ENCODE results near the gene SPAG5.

The SPAG5 gene

GRCh38 chr17:28548417-28549130 is 50.3 kb downstream of the SPAG5 start:
- 81% methylated on average over 6 of the region's 6 CpGs for WGBS
- Histone ChIP-seq H3K18ac (ENCODE audit: low read depth in 1 of 2, low read length in 2 of 2) (no peak overlapping the region), H3K23ac (ENCODE audit: low read length in 2 of 2) (no peak overlapping the region)

GRCh38 chr17:28547623-28548416 is 51.0 kb downstream of the SPAG5 start:
- Histone ChIP-seq H2BK15ac (ENCODE audit: low read depth, poor library complexity, severe bottlenecking) (no peak overlapping the region), H4K8ac (ENCODE audit: low read length) (no peak overlapping the region), H3K27ac (ENCODE audit: low read length, poor library complexity, severe bottlenecking) (no peak overlapping the region), H2BK120ac (ENCODE audit: low read depth, low read length) (no peak overlapping the region), H3K14ac (ENCODE audit: low read length in 2 of 2) (no peak overlapping the region), H2BK12ac (ENCODE audit: low read length in 2 of 2) (no peak overlapping the region), H3K79me1 (replicated peaks; ENCODE audit: low read length, poor library complexity, severe bottlenecking) (peaks cover 31% of the 10 kb centered on the region), H3K4me2 (ENCODE audit: low read length, poor library complexity, severe bottlenecking) (no peak overlapping the region), H2AK5ac (ENCODE audit: low read length, severe bottlenecking) (no peak overlapping the region), H3K27me3 (ENCODE audit: control insufficient read depth in 1 of 2, insufficient read depth in 1 of 2, low read length in 2 of 2) (no peaks in the 10 kb centered on the region), H3K9me3 (ENCODE audit: control insufficient read depth, low read length) (no peaks in the 10 kb centered on the region), H3K23ac (ENCODE audit: low read length in 2 of 2) (no peak overlapping the region), H2BK5ac (ENCODE audit: low read depth, low read length, poor library complexity, severe bottlenecking) (no peak overlapping the region), H3K4me3 (ENCODE audit: insufficient read depth in 1 of 2, low read depth in 1 of 2, low read length in 2 of 2) (no peak overlapping the region), H3K36me3 (ENCODE audit: control insufficient read depth in 1 of 2, insufficient read depth in 2 of 2, low read depth in 1 of 2, low read length in 2 of 2) (peaks cover 15 to 21% of the 10 kb centered on the region in 2 experiments), H3K4ac (ENCODE audit: low read depth in 1 of 2, low read length in 2 of 2) (no peak overlapping the region), H4K91ac (ENCODE audit: low read length) (no peak overlapping the region), H2AFZ (ENCODE audit: low read depth, low read length) (no peak overlapping the region), H3K4me1 (ENCODE audit: control insufficient read depth, insufficient read depth, low read depth, low read length) (peaks cover 12% of the 10 kb centered on the region), H3K9ac (ENCODE audit: low read length) (no peak overlapping the region), H3K18ac (ENCODE audit: low read depth in 1 of 2, low read length in 2 of 2) (no peak overlapping the region)
- peak; percentile 62 for DNase-seq
- WGBS = 84% methylated on average over 25 of the region's 26 CpGs

More at GRCh38 chr17:28548417-28549130, 50.3 kb downstream of the SPAG5 start:
- Histone ChIP-seq H2BK120ac (ENCODE audit: low read depth, low read length) (no peak overlapping the region), H3K4me2 (ENCODE audit: low read length, poor library complexity, severe bottlenecking) (no peak overlapping the region), H3K4me3 (ENCODE audit: insufficient read depth in 1 of 2, low read depth in 1 of 2, low read length in 2 of 2) (no peak overlapping the region), H3K79me1 (replicated peaks; ENCODE audit: low read length, poor library complexity, severe bottlenecking) (peaks cover 31% of the 10 kb centered on the region), H3K14ac (ENCODE audit: low read length in 2 of 2) (no peak overlapping the region), H2BK12ac (ENCODE audit: low read length in 2 of 2) (no peak overlapping the region), H2BK5ac (ENCODE audit: low read depth, low read length, poor library complexity, severe bottlenecking) (no peak overlapping the region), H3K27me3 (ENCODE audit: control insufficient read depth in 1 of 2, insufficient read depth in 1 of 2, low read length in 2 of 2) (no peaks in the 10 kb centered on the region), H2AK5ac (ENCODE audit: low read length, severe bottlenecking) (no peak overlapping the region), H4K91ac (ENCODE audit: low read length) (no peak overlapping the region), H3K9ac (ENCODE audit: low read length) (no peak overlapping the region), H2AFZ (ENCODE audit: low read depth, low read length) (no peak overlapping the region), H3K27ac (ENCODE audit: low read length, poor library complexity, severe bottlenecking) (no peak overlapping the region), H3K4me1 (ENCODE audit: control insufficient read depth, insufficient read depth, low read depth, low read length) (peaks cover 12% of the 10 kb centered on the region), H3K36me3 (ENCODE audit: control insufficient read depth in 1 of 2, insufficient read depth in 2 of 2, low read depth in 1 of 2, low read length in 2 of 2) (peaks cover 21 to 23% of the 10 kb centered on the region in 2 experiments), H3K4ac (ENCODE audit: low read depth in 1 of 2, low read length in 2 of 2) (no peak overlapping the region), H3K9me3 (ENCODE audit: control insufficient read depth, low read length) (no peaks in the 10 kb centered on the region), H4K8ac (ENCODE audit: low read length) (no peak overlapping the region), H2BK15ac (ENCODE audit: low read depth, poor library complexity, severe bottlenecking) (no peak overlapping the region)
- DNase-seq = no peak

- Histone ChIP-seq H2AK5ac (ENCODE audit: low read length, severe bottlenecking) (no peak overlapping the region), H4K91ac (ENCODE audit: low read length) (no peak overlapping the region), H3K9ac (ENCODE audit: low read length) (no peak overlapping the region), H3K36me3 (ENCODE audit: control insufficient read depth in 1 of 2, insufficient read depth in 2 of 2, low read depth in 1 of 2, low read length in 2 of 2) (peaks cover 15 to 21% of the 10 kb centered on the region in 2 experiments), H3K79me1 (replicated peaks; ENCODE audit: low read length, poor library complexity, severe bottlenecking) (peaks cover 31% of the 10 kb centered on the region), H4K8ac (ENCODE audit: low read length) (no peak overlapping the region), H2BK120ac (ENCODE audit: low read depth, low read length) (no peak overlapping the region), H3K4me1 (ENCODE audit: control insufficient read depth, insufficient read depth, low read depth, low read length) (peaks cover 9% of the 10 kb centered on the region), H2BK15ac (ENCODE audit: low read depth, poor library complexity, severe bottlenecking) (no peak overlapping the region), H2BK5ac (ENCODE audit: low read depth, low read length, poor library complexity, severe bottlenecking) (no peak overlapping the region), H3K4ac (ENCODE audit: low read depth in 1 of 2, low read length in 2 of 2) (no peak overlapping the region), H3K18ac (ENCODE audit: low read depth in 1 of 2, low read length in 2 of 2) (no peak overlapping the region), H3K9me3 (ENCODE audit: control insufficient read depth, low read length) (no peaks in the 10 kb centered on the region), H3K4me3 (ENCODE audit: insufficient read depth in 1 of 2, low read depth in 1 of 2, low read length in 2 of 2) (no peak overlapping the region), H3K23ac (ENCODE audit: low read length in 2 of 2) (no peak overlapping the region), H2AFZ (ENCODE audit: low read depth, low read length) (no peak overlapping the region), H3K14ac (ENCODE audit: low read length in 2 of 2) (no peak overlapping the region), H2BK12ac (ENCODE audit: low read length in 2 of 2) (no peak overlapping the region), H3K4me2 (ENCODE audit: low read length, poor library complexity, severe bottlenecking) (no peak overlapping the region), H3K27me3 (ENCODE audit: control insufficient read depth in 1 of 2, insufficient read depth in 1 of 2, low read length in 2 of 2) (no peaks in the 10 kb centered on the region), H3K27ac (ENCODE audit: low read length, poor library complexity, severe bottlenecking) (no peak overlapping the region)
- WGBS = 96% methylated on average over 11 of the region's 14 CpGs
- DNase-seq = no peak
Observed at GRCh38 chr17:28547096-28547622, 51.7 kb downstream of the SPAG5 start.

GRCh38 chr17:28545787-28546415 is 52.9 kb downstream of the SPAG5 start:
- Histone ChIP-seq H2BK12ac (ENCODE audit: low read length in 2 of 2) (no peak overlapping the region), H3K9me3 (ENCODE audit: control insufficient read depth, low read length) (no peaks in the 10 kb centered on the region), H3K4me3 (ENCODE audit: insufficient read depth in 1 of 2, low read depth in 1 of 2, low read length in 2 of 2) (no peak overlapping the region), H3K4me1 (ENCODE audit: control insufficient read depth, insufficient read depth, low read depth, low read length) (peaks cover 5% of the 10 kb centered on the region), H2AK5ac (ENCODE audit: low read length, severe bottlenecking) (no peak overlapping the region), H2BK15ac (ENCODE audit: low read depth, poor library complexity, severe bottlenecking) (no peak overlapping the region), H2BK120ac (ENCODE audit: low read depth, low read length) (no peak overlapping the region), H4K8ac (ENCODE audit: low read length) (no peak overlapping the region), H3K27me3 (ENCODE audit: control insufficient read depth in 1 of 2, insufficient read depth in 1 of 2, low read length in 2 of 2) (no peaks in the 10 kb centered on the region), H3K4me2 (ENCODE audit: low read length, poor library complexity, severe bottlenecking) (no peak overlapping the region), H3K18ac (ENCODE audit: low read depth in 1 of 2, low read length in 2 of 2) (no peak overlapping the region), H3K36me3 (ENCODE audit: control insufficient read depth in 1 of 2, insufficient read depth in 2 of 2, low read depth in 1 of 2, low read length in 2 of 2) (peaks cover 15 to 21% of the 10 kb centered on the region in 2 experiments), H3K79me1 (replicated peaks; ENCODE audit: low read length, poor library complexity, severe bottlenecking) (peaks cover 24% of the 10 kb centered on the region), H3K14ac (ENCODE audit: low read length in 2 of 2) (no peak overlapping the region), H4K91ac (ENCODE audit: low read length) (no peak overlapping the region), H2BK5ac (ENCODE audit: low read depth, low read length, poor library complexity, severe bottlenecking) (no peak overlapping the region), H3K23ac (ENCODE audit: low read length in 2 of 2) (no peak overlapping the region), H3K27ac (ENCODE audit: low read length, poor library complexity, severe bottlenecking) (no peak overlapping the region), H3K9ac (ENCODE audit: low read length) (no peak overlapping the region), H2AFZ (ENCODE audit: low read depth, low read length) (no peak overlapping the region), H3K4ac (ENCODE audit: low read depth in 1 of 2, low read length in 2 of 2) (no peak overlapping the region)
- WGBS = 81% methylated on average over 5 of the region's 6 CpGs
- DNase-seq = no peak

Data from mesenchymal stem cell (in vitro differentiated cells and primary cell).